GM12891 (cell line): ENCODE data around the gene MOGAT1.

Experiments used
- POLR2A ChIP-seq: IDR thresholded peaks from 2 replicates; pipeline ENCODE4 v1.6.1; 2011; ENCODE audit warnings: low read depth, low read length, control low read depth
- POLR2AphosphoS5 ChIP-seq: IDR thresholded peaks from 2 replicates; pipeline ENCODE4 v1.6.1; 2011; ENCODE audit warnings: low read depth, low read length, control low read depth
- SPI1 ChIP-seq: IDR thresholded peaks from 2 replicates; pipeline ENCODE4 v1.6.1; 2011; ENCODE audit warnings: low read depth, low read length, control low read depth
- TAF1 ChIP-seq: IDR thresholded peaks from 2 replicates; pipeline ENCODE4 v1.6.1; 2011; ENCODE audit warnings: low read depth, low read length, control low read depth

GRCh38 chr2:222649801-222650200 is 21.7 kb upstream of the MOGAT1 start:
- TF ChIP-seq POLR2A = no peak
- no peak for TF ChIP-seq TAF1
- no peak for TF ChIP-seq POLR2AphosphoS5
- TF ChIP-seq SPI1 = no peak
